Forelimb muscle (tissue), 1 donor: ENCODE measurements around the gene RBM38. TPM values are rescaled to one million over a fixed set of nuclear protein-coding genes. Genes with fewer than 3 reads are reported as not detected.

Source experiments
- DNase-seq: peaks from one replicate; pipeline ENCODE4 v3.0.0-alpha.2; 2013; ENCODE audit warnings: low read depth
- polyA plus RNA-seq: library from polyadenylated mRNA; unstranded; fragments of 120-200 nt; gene quantifications from one replicate; pipeline ENCODE4 v1.2.1, GENCODE V29; 2013; ENCODE audit not compliant: insufficient read length

RBM38 gene
- polyA plus RNA-seq, 1 donor, result 61.8 TPM

DNA sequence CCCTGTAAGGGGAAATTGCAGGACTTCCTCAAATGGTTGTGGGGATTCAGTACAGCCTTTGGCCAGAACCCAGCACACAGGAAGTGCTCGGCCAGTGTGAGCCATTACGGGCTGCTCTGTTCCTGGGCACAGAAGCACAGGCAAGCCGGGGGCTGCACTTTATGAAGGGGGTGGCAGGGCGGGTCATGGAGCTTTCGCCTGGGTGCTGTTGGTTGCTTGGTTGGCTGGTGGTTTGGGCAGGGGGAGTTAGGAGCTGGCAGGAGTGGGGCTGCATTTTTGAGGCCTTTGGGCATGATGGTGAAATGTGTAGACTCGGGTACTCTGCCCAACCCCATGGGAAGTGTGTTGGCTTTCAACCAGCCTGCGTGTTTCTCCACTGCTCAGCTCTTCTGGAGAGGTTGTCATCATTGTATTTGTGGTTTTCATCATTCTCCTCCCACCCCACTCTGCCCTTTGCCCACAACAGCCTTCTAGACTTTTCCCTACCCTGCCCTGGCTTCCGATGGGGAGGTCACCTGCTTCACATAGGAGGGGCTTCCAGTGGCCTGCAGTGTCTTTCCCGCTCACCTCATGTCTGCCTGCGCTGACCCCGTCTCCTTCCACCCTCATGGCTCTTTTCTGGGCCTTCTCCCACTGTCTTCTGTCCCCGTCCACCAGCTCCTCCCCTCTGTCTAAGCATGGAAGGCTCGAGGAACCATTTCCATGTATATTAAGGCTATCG is 16.1 kb upstream of the RBM38 start:
- DNase-seq, result no peak

DNA sequence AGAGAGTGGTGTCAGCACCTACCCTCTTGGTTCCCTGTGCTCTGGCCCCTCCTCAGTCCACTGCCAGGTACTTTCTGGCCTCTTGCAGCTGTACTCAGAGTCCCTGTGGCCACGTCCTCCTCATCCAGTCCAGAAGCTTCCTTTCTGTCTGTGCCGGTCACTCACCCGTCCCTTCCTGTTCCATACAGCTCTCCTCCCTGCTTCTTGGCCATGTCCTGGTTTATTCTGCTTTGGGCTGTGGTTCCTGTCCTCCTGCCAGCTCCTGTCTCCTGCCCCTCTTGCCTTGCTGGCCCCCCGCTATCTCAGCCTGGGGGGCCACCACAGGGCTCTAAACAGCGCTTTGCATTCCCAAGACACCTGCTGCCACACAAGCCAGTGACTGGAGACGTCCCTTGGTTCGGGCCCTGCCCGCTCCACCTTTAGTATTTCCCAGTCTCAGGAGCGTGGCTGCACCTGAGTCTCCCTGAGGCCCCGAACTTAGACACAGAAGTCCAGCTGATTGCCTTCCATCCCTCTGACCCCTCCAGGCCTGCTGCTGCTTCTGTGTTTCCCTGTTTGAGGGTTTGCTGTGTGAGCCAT is 15.5 kb upstream of the RBM38 start:
- no peak for DNase-seq

DNA sequence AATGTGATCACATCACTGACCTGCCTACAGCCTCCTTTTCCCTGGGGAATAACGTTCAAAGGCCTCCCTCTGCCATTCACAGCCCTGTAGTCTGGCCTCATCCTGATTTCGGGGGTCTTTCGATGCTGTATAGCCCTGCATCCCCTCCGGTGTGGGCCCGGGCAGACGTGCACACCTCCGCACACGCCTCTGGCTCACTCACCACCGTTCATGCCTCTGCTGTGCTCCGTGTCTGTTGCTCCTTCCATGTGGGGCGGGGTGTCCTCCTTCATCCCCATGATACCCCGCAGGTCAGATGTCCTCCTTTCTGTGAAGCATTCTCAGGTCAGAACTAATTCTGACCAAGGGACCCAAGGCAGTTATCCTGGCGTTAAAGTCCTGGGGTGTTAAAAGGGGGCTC is 13.8 kb upstream of the RBM38 start:
- no peak for DNase-seq

DNA sequence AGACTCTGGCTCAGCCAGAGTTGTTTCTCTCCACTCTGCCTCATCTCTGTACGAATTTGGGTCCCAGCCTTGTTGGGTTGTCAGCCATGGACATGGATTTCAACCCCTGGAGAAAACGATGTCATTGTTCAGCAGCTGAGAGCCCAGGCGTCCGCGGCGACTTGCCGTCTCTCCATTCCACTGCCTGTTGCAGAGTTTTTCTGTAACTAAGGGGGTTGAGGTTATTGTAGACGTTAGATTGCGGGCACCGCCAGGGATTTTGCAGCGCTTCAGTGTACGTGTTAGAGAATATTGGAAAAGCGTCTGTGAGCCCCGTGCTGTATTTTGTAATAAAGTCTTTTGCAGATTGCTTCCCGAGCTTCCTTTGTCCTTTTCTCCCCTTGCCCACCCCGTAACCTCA is 13.1 kb upstream of the RBM38 start:
- DNase-seq, result no peak

DNA sequence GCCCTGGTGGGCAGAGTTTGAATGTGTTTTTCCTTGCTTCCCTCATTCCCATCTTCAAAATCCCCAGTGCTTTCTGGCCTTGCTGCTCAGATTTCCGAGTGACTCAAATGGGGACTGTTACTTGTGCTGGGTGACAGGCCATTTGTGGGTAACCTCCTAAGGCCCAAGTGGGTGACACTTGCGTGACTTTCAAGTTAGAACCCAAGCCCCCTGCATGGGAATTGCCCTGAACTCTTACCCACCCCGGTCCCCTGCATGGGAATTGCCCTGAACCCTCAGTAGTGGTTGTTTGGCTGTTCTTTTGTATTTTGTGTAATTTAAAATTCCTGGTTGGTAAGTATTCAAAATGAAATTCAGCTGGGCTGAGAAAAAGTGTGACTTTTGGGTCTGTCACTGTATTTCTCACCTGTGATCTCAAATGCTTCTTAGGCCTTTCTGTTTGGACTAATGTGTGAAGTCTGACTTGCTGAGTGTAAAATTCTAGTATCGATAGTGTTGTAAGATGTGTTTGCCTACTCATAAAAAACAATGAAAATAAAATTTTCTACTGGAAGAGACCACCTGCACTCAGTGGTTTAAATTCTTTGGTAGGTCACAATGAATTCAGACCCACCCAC is 12.4 kb upstream of the RBM38 start:
- no peak for DNase-seq

DNA sequence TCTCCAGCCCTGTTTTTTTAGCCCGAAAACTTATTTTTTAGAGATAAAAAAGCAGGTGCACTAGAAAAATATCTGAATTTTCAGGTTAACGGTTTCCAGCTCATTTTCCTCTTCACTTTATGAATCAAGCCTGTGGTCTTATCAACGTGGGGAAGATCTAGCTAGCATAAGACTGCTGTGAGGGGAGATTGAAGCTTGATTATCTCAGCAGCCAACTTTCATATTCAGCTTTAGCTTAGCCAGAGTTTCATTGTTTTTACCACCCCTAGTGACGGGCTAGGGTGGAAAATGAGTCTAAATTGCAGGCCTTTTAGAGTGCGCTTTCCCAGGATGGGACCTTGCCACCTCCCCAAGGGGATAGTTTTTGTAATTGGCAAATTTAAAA is 11.9 kb upstream of the RBM38 start:
- DNase-seq, result no peak

DNA sequence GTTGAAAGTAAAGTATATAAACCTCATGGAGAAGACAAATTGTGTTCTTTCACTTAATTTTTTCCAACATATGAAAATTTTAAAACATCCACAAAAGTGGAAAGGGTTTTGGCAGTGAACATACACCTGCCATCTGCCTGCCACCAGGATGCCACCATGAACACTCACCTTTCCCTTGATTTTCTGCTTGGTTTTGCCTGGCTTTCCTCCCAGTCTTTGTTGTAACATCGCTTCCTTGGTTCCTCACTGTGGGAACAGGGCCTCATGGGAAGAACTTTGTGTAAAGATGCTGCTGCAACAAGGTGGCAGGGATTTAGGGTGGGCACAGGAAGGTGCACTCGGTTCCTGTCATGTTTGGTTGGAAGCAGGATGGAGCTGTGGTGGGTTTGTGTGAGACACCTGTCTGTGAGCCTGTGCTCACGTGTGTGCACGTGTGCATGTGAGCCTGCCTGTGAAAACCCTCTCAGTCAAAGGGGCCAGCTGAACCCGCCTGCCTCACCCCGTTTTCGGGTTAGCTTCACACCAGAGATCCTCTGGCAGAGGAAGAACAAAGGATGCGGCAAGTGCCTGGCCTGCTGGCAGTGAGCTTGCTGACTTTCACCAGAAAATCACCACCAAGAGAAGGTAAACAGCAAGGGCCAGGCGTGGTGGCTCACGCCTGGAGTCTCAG is 11.0 kb upstream of the RBM38 start:
- DNase-seq, result no peak

DNA sequence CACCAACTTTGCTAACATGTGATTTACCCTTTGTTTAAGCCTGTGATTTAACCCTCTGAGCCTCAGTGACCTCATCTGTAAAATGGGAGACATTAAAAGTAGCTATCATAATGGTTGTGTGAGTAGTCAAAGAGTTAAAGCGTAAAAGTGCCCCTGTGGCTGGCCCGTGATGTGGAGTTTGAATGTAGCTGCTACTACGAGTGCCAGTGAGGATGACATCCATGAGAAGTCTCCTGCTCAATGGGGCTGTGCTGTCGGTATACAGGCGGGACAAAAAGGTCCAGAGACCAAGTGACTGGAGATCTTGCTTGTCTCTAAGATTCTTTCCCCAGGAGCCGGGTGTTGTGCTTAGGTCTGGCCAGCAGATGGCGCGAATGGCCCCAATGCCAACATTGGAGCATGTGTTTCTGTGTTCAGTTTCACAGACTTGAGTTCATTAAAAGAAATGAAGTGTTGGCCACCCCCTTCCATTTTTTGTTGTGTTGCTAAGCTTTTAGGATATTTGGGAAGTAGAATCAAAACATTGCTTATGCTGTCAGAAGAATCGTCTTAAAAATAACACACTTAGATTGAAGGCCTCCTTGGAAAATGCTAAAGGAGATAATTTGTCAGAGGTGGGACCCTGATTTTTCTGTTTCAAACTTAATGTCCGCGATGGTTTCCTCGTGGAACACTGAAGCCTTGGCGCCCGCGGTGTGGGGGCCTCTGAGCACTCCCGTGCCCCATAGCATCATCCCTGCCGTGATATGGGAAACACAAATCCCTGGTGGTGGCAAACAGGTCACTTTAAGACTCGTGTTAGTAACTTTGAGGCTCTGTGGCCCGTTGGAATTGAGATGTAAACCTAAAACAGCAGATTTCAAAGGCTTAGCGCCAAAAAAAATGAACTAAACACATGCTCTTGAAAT is 9.3 kb upstream of the RBM38 start:
- DNase-seq, result no peak

DNA sequence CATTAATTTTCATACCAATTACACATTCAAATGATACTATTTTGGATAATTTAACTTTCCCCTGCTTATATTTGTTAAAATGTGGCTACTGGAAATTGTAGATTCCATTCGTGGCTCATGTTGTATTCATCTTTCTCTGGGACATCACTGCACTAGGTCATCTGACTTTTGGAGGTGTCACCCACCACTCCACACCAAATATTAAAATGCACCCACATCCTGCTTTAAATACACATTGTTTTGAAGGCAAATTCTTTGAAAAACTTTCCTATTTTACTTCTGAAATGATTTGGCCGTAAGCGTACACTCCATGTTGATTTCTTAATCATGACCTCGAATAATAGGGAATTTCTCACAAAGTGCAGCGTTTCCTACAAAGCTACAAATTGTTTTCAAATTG is 8.7 kb upstream of the RBM38 start:
- no peak for DNase-seq

DNA sequence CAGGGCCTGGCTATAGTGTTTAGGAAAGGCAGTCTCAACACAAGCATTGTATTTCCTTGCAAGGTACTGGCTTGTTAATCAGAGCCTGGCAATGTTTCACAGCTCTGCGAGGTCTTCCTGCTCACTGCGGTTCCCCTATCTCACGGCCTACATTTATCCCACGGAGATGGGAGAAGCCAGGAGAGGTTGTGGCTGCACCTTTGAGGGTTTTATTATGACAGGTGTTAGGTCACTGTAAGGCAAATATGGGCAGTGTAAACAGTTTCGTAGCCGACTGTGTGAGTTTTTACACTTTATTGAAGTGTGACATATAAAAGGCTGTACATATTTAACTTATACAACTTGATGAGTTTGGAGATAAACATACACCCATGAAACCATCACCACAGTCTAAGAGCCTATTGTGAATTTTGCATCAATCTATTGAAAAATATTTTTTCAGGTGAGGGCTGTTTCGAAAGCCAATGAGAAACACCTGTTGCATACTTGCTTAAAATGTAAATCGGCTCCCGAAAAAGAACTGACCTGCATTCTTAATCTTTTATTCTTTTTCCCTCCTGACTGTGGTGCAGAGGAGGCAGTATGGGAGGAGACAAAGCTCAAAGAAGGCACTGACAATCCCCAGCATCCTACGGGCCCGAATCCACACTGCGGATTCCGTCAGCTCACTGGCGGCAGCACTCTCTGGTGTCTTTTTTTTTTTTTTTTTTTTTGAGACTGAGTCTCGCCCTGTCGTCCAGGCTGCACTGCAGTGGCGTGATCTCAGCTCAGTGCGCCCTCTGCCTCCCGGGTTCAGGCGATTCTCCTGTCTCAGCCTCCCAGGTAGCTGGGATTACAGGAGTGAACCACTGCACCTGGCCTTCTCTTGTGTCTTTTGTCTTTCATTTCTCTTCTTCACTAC is 7.5 kb upstream of the RBM38 start:
- no peak for DNase-seq

DNA sequence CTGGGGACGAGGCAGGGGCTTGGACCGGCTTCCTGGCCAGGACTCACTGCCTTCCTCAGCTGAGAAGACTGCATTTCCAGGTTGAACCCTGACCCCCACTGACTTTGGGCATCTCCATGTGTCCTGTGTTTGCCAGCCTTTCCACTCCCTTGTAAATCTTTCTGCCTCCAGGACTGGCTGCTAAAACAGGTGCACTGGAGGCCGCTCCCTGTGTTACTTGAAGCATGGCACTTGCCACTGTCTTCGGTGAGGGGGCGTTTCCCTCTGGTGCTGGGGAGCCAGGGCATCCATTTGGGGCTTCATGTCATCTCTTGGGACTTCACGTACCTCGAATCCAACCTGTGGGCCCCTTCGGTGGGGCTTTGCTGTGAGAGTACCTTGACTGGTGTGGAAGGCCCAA is 6.7 kb upstream of the RBM38 start:
- DNase-seq, result no peak

DNA sequence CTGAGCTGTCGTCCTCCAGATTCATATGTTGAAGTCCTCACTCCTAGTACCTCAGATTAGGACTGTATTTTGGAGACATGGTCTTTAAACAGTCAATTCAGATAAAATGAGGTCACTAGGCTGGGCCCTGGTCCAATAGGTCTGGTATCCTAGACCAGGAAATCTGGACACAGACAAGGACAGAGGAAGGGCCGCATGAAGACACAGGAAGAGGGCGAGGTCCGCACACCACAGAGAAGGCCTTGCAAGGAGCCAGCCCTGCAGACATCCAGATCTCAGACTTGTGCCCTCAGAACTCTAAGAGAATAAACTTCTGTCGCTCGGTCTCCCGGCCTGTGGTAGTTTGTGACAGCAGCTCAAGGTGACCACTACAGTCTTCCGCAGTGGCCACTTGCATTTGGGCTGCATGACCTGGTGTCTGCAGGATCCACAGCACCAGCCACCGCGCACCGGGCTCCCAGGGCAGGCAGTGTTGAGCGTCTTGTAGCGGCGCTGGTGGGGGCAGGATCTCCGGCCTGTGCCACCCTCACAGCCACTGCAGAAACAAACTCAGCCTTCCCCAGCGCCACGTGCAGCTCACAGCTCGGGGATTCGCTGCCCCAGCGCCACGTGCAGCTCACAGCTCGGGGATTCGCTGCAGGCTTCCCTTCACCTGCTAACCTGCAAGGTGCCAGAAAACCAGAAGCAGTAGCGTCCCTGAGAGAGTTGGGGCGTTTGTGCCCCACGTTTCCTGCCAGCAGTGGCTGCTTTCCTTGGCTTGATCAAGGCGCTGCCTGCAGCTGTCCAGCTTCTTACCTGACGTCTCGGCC is 6.0 kb upstream of the RBM38 start:
- no peak for DNase-seq

DNA sequence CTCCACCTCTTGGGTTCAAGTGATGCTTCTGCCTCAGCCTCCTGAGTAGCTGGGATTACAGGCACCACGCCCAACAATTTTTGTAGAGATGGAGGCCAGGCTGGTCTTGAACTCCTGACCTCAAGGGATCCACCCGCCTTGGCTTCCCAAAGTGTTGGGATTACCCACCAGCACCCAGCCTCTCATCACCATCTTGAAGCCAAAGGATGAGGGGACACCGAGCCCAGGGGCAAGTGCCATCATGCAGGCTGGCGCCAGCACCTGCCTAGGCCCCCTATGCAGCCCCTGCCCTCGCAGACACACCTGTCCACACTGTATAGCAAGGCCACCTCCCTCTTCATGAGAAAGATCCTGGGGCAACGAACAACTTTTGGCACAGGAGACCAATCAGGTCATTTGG is 5.3 kb upstream of the RBM38 start:
- no peak for DNase-seq

DNA sequence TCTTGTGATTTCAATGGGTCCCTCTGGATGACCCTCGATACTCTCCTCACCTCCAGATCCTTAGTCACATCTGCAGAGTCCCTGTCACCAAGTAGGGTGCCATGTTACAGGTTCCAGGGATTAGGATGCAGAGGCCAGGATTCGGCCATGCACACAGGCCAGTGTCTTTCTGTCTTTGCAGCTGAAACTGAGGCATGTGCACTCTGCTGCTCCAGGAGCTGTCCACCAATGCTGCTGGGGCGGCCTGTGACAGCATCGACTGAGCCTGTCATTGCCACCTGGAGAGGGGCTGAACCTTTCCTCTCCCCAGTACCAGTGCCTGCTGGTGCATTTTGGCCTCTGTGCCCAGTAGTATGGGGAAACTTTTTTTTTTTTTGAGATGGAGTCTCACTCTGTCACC is 4.4 kb upstream of the RBM38 start:
- no peak for DNase-seq

DNA sequence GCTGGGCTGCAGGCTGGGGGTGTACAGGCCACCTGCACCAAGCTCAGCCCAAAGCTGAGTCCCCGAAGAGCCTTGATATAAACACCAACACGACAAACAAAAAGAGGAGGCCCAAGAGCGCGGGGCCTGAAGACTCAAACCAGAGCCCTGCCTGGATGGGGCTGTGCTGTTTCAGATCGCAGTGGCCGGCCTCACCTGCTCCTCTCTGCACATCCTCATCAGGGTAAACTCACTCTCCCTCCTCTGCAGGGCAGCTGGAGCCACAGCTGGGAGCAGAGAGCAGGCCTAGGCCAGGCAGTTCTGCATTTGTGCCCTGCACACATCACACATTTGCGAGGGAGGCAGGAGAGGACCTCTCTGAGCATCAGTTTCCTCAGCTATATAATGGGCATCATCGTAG is 3.7 kb upstream of the RBM38 start:
- no peak for DNase-seq

DNA sequence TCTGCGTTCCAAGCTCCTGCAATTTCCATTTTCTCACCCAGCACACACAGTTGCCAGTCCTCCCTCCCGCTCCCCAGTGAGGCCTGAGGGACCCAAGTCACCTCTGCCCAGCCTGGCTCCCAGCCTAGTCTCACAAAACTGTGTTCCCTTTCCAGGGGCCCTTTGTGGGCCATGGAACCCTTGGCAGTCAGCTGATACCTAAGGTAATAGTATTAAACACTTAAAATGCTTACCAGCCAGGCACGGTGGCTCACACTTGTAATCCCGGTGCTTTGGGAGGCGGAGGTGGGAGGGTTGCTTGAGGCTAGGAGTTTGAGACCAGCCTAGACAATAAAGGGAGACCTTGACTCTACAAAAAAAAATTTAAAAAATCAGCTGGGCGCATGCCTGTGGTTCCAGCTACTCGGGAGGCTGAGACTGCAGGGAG is 3.2 kb upstream of the RBM38 start:
- no peak for DNase-seq

DNA sequence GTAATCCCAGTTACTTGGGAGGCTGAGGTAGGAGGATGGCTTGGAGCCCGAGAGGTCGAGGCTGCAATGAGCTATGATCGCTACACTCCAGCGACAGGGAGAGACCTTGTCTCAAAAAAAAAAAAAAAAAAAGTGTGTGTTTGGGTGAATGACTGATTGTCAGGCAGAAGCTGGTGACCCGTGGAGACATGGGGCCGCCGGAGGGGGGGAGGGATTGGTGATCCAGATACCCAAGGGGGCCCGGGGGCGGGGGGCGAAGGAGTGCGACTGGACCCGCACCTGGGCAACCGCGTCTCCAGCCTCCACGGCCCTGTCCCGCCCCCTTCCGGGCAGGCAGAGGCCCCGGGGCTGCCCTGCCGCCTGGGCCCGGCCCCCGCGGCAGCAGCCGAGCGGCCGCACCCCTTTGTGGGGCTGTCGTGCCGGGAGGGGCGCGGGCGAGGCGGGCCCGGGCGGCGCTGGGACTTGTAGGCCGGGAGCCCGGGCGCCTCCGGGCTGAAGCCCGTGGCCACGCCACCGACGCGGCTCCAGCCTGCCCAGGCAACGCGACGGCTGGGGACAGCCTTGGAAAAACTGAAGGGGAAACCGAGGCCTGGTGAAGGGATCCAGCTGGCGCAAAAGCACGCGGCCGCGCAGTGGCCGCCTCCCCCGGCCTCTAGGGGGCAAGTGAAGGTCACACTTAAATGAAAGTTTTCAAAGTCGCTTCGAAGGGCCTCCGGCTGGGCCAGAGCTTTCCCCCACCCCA is 2.1 kb upstream of the RBM38 start:
- DNase-seq, result no peak

DNA sequence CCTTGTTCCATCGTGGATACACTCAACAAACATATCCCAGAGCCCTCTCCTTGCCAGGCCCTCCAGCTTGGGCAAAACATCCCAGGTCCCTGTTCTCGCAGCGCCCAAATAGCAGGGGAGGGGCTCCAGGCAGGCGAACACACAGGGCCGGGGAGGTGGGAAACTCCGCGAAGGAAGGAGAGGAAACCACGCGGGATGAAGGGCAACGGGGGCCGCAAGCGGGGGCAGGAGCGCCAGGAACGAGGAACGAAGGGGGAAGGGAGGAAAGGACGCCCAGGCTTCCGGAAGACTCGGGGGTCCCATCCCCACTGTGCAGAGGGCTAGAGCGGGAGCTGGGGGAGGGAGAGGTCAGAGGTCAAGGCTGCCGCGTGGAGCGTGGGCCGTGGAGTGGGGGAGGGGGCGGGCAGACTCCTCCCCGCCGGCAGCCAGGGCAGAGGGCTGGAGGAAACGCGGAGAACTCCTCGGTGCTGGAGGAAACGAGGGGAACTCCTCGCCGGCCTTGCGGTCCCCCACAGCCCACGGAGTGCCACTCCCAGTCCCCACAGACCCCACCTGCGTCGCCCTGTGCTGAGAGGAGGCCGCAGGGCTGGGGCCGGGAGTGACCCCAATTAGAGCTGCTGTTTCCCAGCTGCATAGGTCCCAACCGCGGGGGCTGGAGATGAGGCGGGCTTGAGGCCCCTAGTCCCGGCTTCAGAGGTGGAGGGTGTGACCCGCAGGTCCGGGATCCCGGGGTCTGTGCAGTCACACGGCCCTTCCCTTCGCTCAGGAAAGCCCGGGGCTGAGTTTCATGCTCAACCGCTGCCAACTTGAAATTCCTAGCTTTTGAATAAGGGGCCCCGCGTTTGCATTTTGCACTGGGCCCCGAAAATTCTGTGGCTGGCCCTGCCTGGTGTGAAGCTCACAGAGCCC is 1.2 kb upstream of the RBM38 start:
- DNase-seq, result no peak
